Adrenal gland (tissue), 5 donors: ENCODE data around the gene IQSEC1.

Experiments used
- POLR2A ChIP-seq, 2 donors: fragments of 450-650 bp; IDR thresholded peaks; one replicate each; pipeline ENCODE4 v1.6.1; 2017; ENCODE audit warnings: antibody characterized with exemption in 2 of 2, mild to moderate bottlenecking in 2 of 2, moderate library complexity in 1 of 2
- TF ChIP-seq, protein P1 (sequence below), 6 experiments: fragments of 450-650 bp in 4 of 6; fragments of 200-600 bp in 2 of 6; sonication (generic) in 1 of 6; IDR thresholded peaks; 1 replicate in 5 of 6; 2 replicates in 1 of 6; pipeline versions ENCODE4 v1.5.1 to v1.8.0; 2016 to 2021; ENCODE audit warnings: antibody characterized with exemption in 6 of 6, mild to moderate bottlenecking in 2 of 6, moderate library complexity in 1 of 6
- donor health status: DM: no; HTN: no; CAD: no.

DNA sequence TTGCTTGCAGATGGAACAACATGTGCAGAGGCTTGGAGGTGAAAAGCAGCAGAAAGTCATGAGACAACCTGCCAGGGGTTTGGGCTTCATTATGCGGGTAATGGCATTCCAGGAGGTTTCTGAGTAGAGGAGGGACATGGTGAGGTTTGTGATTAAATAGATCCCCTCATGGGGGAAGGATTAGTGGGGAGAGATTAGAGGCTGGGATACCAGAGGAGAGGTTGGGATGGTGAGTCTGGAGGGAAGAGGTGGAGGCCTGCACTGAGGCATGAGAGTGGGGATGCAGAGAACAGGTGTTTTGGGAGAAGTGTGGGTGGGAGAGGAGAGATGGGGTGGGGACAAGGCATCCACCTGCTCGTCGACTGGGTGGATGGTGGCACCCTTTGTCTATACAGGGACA is 6.8 kb upstream of the IQSEC1 start:
- no peak for TF ChIP-seq POLR2A (IDR thresholded peaks at IDR 0.05)
- TF ChIP-seq, protein P1, sequence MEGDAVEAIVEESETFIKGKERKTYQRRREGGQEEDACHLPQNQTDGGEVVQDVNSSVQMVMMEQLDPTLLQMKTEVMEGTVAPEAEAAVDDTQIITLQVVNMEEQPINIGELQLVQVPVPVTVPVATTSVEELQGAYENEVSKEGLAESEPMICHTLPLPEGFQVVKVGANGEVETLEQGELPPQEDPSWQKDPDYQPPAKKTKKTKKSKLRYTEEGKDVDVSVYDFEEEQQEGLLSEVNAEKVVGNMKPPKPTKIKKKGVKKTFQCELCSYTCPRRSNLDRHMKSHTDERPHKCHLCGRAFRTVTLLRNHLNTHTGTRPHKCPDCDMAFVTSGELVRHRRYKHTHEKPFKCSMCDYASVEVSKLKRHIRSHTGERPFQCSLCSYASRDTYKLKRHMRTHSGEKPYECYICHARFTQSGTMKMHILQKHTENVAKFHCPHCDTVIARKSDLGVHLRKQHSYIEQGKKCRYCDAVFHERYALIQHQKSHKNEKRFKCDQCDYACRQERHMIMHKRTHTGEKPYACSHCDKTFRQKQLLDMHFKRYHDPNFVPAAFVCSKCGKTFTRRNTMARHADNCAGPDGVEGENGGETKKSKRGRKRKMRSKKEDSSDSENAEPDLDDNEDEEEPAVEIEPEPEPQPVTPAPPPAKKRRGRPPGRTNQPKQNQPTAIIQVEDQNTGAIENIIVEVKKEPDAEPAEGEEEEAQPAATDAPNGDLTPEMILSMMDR (IDR thresholded peaks at IDR 0.05) = no peak
